ENCODE results near the gene TMEM198.
A peak's percentile ranks its signal among the peaks of the same experiment; 100 is the strongest.

The TMEM198 gene

DNA sequence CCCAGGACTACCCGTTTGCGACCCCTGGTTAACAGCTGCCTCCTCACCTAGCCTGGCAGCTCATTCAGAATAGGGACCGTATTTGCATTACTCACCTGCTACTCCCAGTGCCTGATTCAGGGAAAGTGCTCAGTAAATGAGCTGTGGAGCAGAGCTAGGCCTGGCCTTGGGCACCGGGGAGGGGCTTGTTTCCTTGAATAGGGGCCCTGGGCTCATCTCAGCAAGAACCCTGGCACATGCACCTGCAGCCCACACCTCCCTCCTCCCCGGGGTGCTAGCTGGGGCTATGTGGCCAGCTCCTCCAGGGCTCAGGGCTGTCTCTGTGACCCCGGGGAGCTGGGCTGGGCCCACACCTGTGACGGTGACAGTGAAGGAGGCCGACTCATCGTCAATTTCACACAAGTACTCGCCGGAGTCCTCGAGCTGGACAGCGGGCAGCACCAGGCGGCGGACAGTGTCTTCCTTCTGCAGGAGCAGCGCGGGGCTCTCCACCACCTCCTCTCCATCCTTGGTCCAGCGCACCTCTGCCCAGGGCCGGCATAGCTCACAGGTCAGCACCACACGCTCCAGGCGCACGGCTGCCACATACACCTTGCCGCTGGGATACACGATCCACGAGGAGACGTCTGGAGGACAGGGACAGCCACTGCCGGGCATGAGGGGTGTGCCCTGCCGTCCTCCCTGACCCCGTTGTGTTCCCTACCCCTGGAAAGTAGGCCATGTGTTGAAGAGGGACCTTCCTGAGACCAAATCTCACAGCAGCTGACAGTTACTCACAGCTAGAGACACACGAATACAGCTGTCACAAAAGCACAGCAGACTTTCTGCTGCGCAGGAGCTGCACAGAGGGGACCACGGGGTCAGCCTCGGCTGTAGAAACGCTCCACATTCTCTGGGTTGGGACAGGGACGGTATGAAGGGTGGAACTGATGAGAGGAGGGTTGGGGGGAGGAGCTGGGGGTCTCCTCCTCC lies 18.5 kb downstream of the TMEM198 start:
- DNase-seq (ENCODE audit: low spot score): no peak

- no peak for DNase-seq (ENCODE audit: low spot score)
Measured at GRCh38 chr2:219563271-219563928, 19.6 kb downstream of the TMEM198 start.

- no peak for DNase-seq (ENCODE audit: low spot score)
Measured at GRCh38 chr2:219565130-219566080, 21.6 kb downstream of the TMEM198 start.

DNA sequence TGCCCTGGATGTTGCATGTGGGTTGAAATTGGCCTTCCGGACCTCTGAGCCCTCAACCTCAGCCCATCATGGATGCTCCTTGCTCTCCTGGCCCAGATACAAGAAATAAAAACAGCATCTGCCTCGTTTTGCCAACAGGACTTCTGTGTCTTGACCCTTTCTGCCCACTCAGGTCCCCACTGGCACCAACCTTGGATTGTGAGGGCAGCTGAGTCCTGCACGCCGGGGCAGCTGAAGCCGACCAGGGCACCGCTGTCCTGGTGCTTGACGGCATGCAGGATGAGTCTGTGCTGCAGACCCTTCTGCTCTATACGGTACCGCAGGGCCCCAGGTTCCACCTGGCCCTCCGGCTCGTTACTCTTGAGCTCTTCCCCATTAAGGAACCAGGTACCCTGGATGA lies 22.8 kb downstream of the TMEM198 start:
- no peak for DNase-seq (ENCODE audit: low spot score)

DNA sequence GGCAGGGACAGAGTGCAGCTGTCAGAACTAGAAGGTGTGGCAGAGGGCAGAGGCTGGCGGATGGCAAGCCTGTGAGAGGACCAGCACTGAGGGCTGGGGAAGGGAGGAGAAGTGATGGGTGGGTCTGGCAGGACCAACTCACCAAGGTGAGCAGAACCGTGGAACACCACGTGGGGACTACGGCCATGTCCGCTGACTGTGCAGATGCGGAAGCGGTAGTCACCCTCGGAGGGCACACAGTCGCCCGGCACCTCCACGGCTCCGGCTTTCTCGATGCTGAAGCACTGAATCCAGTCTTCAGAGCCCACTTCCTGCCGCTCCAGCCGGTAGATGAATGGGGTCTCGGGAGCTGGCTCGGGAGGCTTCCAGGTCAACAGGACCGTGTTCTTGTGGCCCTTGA lies 23.3 kb downstream of the TMEM198 start:
- DNase-seq (ENCODE audit: low spot score): no peak

- DNase-seq (ENCODE audit: low spot score): no peak
Measured at GRCh38 chr2:219567791-219568361, 24.0 kb downstream of the TMEM198 start.

DNA sequence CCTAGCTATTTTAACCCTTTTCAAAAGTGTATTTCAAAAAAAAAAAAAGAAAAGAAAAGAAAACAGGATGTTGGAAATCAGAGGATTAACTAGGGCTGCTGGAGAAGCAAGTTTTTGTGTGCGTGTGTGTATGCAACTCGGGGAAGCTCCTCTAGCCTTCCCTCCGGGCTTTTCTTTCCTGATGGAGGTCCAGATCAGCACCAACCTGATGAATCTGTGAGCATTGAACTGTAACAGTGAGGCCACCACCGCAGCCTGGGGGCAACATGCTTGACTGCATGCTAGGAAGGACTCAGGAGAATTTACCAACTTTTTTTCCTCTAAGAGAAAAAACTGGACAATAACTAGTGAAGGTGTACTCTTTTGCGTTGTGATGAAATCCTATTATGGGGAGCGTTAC lies 25.2 kb downstream of the TMEM198 start:
- no peak for DNase-seq (ENCODE audit: low spot score)

DNA sequence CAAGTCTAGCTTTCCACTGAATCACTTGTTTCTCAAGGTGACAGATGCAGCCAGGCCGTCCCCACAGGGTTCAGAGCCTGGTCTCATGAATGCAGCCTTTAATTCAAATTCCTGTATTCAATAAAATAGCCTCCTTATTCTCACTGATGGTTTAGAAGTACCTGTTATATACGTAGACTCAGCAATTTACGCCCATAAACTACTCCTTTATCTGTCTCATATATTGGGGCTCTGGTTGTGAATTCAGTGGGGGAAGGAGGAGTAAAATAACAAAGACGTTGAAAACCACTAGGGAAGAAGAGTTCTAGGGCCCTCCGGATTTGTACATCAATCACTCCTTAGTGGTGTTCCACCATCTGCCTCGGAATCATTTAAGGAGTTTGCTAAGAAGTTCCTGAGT lies 25.8 kb downstream of the TMEM198 start:
- no peak for DNase-seq (ENCODE audit: low spot score)

DNA sequence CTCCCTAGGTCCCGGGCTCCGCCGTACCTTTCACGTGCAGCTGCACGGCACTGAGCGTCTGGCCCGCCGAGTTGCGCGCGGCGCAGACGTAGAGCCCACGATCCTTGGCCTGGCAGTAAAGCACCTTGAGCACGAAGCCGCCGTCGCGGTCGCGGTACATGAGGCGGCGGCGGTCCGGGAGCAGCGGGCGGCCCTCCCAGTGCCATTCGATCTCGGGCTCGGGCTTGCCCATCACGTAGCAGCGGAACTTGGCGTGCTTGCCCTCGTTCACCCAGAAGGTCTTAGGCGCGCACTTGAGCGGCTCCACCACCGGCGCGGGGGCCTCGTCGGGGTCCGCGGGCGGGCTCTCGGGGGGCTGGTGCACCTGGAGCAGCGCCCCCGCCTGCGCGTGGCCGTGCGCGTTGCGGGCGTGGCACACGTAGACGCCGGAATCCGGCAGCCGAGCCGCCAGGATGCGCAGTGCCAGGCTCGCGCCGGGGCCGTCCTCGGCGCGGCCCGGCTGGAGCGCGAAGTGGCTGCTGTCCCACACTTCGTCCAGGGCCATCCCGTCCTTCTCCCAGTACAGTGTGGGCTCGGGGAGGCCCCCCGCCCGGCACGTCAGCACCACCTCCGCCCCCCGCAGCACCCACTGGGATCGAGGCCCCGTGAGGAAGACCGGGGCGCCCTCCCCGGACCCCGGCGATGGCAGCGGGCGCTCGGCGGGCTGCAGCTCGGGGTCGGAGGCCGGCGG lies 26.5 kb downstream of the TMEM198 start:
- peak; percentile 72 for DNase-seq (ENCODE audit: low spot score)

DNA sequence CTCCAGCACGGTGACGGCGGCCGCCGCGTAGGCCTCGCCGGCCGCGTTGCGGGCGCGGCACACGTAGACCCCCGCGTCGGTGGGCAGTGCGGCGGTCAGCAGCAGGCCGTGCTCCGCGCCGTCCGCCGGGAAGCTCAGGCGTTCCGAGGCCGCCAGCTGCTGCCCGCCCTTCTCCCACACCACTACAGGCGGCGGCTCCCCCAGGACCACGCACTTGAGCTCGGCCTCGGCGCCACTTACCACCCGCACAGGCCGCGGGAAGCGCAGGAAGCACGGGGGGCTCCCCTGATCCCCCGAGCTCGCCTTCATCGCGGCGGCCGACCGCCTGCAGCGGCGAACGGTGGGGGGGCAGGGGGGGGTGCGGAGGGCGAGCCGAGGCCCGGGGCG lies 27.1 kb downstream of the TMEM198 start:
- DNase-seq (ENCODE audit: low spot score): peak; percentile 60

GRCh38 chr2:219571311-219572236 lies 27.7 kb downstream of the TMEM198 start, which contains the start of gene OBSL1:
Gene OBSL1 (minus strand): TSS chr2:219571539. CDS start chr2:219571232, 307 bp downstream.
- peak; percentile 81 for DNase-seq (ENCODE audit: low spot score)

- DNase-seq (ENCODE audit: low spot score): no peak
Measured at GRCh38 chr2:219572237-219573001, 28.6 kb downstream of the TMEM198 start, which contains the start of gene INHA. Gene INHA (plus strand): TSS chr2:219572310. CDS start chr2:219572375, 65 bp downstream.

- no peak for DNase-seq (ENCODE audit: low spot score)
Measured at GRCh38 chr2:219573166-219573565, 29.3 kb downstream of the TMEM198 start.

- DNase-seq (ENCODE audit: low spot score): no peak
Measured at GRCh38 chr2:219574484-219575311, 30.9 kb downstream of the TMEM198 start.

GRCh38 chr2:219575566-219576504 lies 32.0 kb downstream of the TMEM198 start:
- no peak for DNase-seq (ENCODE audit: low spot score)

- no peak for DNase-seq (ENCODE audit: low spot score)
Measured at GRCh38 chr2:219576505-219577388, 32.9 kb downstream of the TMEM198 start.

All from hepatic stellate cell (primary cell).